ENCODE data around the gene ORMDL3. TPM values are rescaled to one million over a fixed set of nuclear protein-coding genes. Genes with fewer than 3 reads are reported as not detected.
"Not testable (repeated sequence)": the region's sequence is repeated elsewhere in the genome, so short reads cannot be mapped to it uniquely, and the experiment has no call there.

The ORMDL3 gene
- total and polyA plus RNA-seq, 4 donors: 44.2 to 74.0 (median 47.7) TPM

DNA sequence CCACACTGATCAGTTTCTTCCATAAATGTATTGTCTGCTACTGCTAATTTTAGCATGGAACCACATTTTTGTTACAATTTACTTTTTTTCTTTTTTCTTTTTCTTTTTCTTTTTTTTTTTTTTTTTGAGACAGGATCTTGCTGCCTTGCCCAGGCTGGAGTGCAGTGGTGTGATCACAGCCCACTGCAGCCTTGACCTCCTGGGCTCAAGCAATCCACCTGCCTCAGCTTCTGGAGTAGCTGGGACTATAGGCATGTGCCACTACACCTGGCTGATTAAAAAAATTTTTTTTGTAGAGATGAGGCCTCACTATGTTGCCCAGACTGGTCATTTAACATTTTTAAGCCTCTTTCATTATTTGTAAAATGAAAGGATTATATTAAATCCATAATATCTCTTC lies 40.3 kb downstream of the ORMDL3 start:
- intact Hi-C loops (cut with DNase I): no loop called here
- Histone ChIP-seq H3K27me3 (ENCODE audit: control insufficient read depth in 1 of 2, insufficient read depth in 2 of 2, low read length in 1 of 2) (no peaks in the 10 kb centered on the region), H3K36me3 (ENCODE audit: control insufficient read depth in 1 of 2, insufficient read depth in 2 of 2, low read length in 1 of 2) (no peaks in the 10 kb centered on the region), H3K9me3 (ENCODE audit: control insufficient read depth, low read length) (peaks cover 3% of the 10 kb centered on the region), H3K4me3 (ENCODE audit: low read length in 2 of 2) (no peak overlapping the region), H3K4me1 (ENCODE audit: control insufficient read depth in 1 of 2, insufficient read depth in 2 of 2, low read length in 2 of 2) (no peaks in the 10 kb centered on the region), H3K27ac (ENCODE audit: low read depth in 1 of 2, low read length in 2 of 2) (no peak overlapping the region)
- ATAC-seq (ENCODE audit: low FRiP score) (no peak), DNase-seq (no peak)

DNA sequence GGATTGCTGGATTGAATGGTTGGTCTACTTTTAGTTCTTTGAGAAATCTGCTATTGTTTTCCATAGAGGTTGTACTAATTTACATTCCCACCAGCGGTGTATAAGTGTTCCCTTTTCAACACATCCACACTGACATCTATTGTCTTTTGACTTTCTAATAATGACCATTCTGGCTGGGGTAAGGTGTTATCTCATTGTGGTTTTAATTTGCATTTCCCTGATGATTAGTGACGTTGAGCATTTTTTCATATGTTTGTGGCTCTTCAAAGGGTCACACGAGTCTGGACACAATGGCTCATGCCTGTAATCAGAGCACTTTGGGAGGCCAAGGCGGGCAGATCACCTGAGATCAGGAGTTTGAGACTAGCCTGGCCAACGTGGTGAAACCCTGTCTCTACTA lies 41.3 kb downstream of the ORMDL3 start:
- H3K27ac ChIP-seq (ENCODE audit: low read depth in 1 of 2, low read length in 2 of 2); DNase-seq; H3K36me3 ChIP-seq (ENCODE audit: control insufficient read depth in 1 of 2, insufficient read depth in 2 of 2, low read length in 1 of 2); ATAC-seq (ENCODE audit: low FRiP score); H3K4me1 ChIP-seq (ENCODE audit: control insufficient read depth in 1 of 2, insufficient read depth in 2 of 2, low read length in 2 of 2); H3K4me3 ChIP-seq (ENCODE audit: low read length in 2 of 2); H3K27me3 ChIP-seq (ENCODE audit: control insufficient read depth in 1 of 2, insufficient read depth in 2 of 2, low read length in 1 of 2); intact Hi-C loops (cut with DNase I); H3K9me3 ChIP-seq (ENCODE audit: control insufficient read depth, low read length): not testable (repeated sequence)
- WGBS, 2 donors: 71 to 77% methylated on average over 5 of the region's 5 CpGs

DNA sequence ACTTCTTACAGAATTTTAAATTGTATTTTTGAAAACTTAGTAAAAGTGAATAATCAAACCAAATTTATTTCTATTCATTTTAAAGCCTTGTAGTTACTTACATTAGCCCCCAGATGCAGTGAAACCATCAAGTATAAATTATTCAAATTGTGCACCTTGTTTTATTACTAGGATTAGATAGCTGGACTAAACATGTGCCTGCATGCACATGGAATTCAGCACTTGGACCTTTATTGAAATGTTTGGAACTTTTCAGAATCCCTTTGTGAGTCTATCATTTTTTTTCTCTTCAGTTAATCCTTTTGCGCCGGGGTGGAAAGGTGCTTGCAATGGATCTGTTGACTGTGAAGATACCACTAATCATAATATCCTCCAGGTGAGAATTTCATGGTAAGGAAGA lies 54.6 kb downstream of the ORMDL3 start:
- H3K36me3 ChIP-seq (ENCODE audit: control insufficient read depth in 1 of 2, insufficient read depth in 2 of 2, low read length in 1 of 2): no peaks in the 10 kb centered on the region
- ATAC-seq (ENCODE audit: low FRiP score) (no peak), DNase-seq (no peak)
- H3K4me1 ChIP-seq (ENCODE audit: control insufficient read depth in 1 of 2, insufficient read depth in 2 of 2, low read length in 2 of 2): no peaks in the 10 kb centered on the region
- H3K27me3 ChIP-seq (ENCODE audit: control insufficient read depth in 1 of 2, insufficient read depth in 2 of 2, low read length in 1 of 2): no peaks in the 10 kb centered on the region
- H3K4me3 ChIP-seq (ENCODE audit: low read length in 2 of 2): no peak overlapping the region
- WGBS, 2 donors: 80 to 87% methylated on average over 2 of the region's 2 CpGs
- H3K27ac ChIP-seq (ENCODE audit: low read depth in 1 of 2, low read length in 2 of 2): no peak overlapping the region
- intact Hi-C loops (cut with DNase I): loop anchor here (10.0 kb wide), 2 partner anchors 102 to 112 kb away; partner anchors contain the start of gene PSMD3 (in 1 of the 2)
- no peaks in the 10 kb centered on the region for H3K9me3 ChIP-seq (ENCODE audit: control insufficient read depth, low read length)

DNA sequence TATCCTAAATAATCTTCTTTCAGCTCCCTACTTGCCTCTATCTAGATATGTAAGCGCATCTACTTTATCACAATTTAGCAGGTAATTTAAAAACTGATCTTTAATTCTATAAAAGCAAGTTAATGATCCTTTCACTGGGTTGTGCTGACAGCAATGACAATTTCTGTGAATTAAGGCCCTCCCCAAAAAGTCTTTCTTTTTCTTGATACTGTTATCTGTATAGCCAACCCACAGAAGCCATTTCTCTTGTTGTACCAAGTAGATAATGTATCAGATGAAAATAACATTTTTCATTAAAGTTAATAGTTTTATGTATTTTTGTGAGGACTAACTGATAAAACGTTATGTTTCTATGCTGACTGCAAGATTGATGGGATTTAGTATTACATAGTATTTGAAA lies 55.6 kb downstream of the ORMDL3 start:
- H3K27me3 ChIP-seq (ENCODE audit: control insufficient read depth in 1 of 2, insufficient read depth in 2 of 2, low read length in 1 of 2): no peaks in the 10 kb centered on the region
- DNase-seq (no peak), ATAC-seq (ENCODE audit: low FRiP score) (no peak)
- no peak overlapping the region for H3K4me3 ChIP-seq (ENCODE audit: low read length in 2 of 2)
- H3K9me3 ChIP-seq (ENCODE audit: control insufficient read depth, low read length): no peaks in the 10 kb centered on the region
- intact Hi-C loops (cut with DNase I): loop anchor here (10.0 kb wide), 2 partner anchors 103 to 113 kb away; partner anchors contain the start of gene PSMD3 (in 1 of the 2)
- H3K4me1 ChIP-seq (ENCODE audit: control insufficient read depth in 1 of 2, insufficient read depth in 2 of 2, low read length in 2 of 2): no peaks in the 10 kb centered on the region
- no peaks in the 10 kb centered on the region for H3K36me3 ChIP-seq (ENCODE audit: control insufficient read depth in 1 of 2, insufficient read depth in 2 of 2, low read length in 1 of 2)
- 63 to 74% methylated on average over 2 of the region's 2 CpGs for WGBS, 2 donors
- no peak overlapping the region for H3K27ac ChIP-seq (ENCODE audit: low read depth in 1 of 2, low read length in 2 of 2)

Other genes with a start within 250 kb of the ORMDL3 start
- 10 to 100 TPM; 21.9 to 22.0 TPM for gene PGAP3, start 239.5 kb downstream of the ORMDL3 start, total RNA-seq
- 10 to 100 TPM; 13.3 to 25.5 TPM for gene PGAP3, start 239.5 kb downstream of the ORMDL3 start, polyA plus RNA-seq
- gene ERBB2, start 227.5 kb downstream of the ORMDL3 start, total RNA-seq: 10 to 100 TPM; 73.0 to 74.0 TPM
- gene ERBB2, start 227.5 kb downstream of the ORMDL3 start, polyA plus RNA-seq: 10 to 100 TPM; 22.7 to 45.3 TPM
- gene MIEN1, start 197.1 kb downstream of the ORMDL3 start, total RNA-seq: 10 to 100 TPM; 21.6 to 28.2 TPM
- 10 to 100 TPM; 63.9 to 82.4 TPM for gene MIEN1, start 197.1 kb downstream of the ORMDL3 start, polyA plus RNA-seq
- 1 to 10 TPM in 1 of 2 donors, under 1 TPM in 1; 0.42 to 1.6 TPM for gene GRB7, start 189.7 kb downstream of the ORMDL3 start, total RNA-seq
- under 1 TPM; 0.23 to 0.75 TPM for gene GRB7, start 189.7 kb downstream of the ORMDL3 start, polyA plus RNA-seq
- gene IKZF3, start 63.3 kb downstream of the ORMDL3 start, total RNA-seq: 1 to 10 TPM; 1.7 to 2.8 TPM
- under 1 TPM; 0.03 to 0.75 TPM for gene IKZF3, start 63.3 kb downstream of the ORMDL3 start, polyA plus RNA-seq
- gene ZPBP2, start 59.4 kb downstream of the ORMDL3 start, total RNA-seq: not detected
- gene ZPBP2, start 59.4 kb downstream of the ORMDL3 start, polyA plus RNA-seq: not detected
- 10 to 100 TPM in 1 of 2 donors, 1 to 10 TPM in 1; 9.7 to 14.5 TPM for gene GSDMB, start 9.0 kb downstream of the ORMDL3 start, total RNA-seq
- gene GSDMB, start 9.0 kb downstream of the ORMDL3 start, polyA plus RNA-seq: 10 to 100 TPM; 16.7 to 30.1 TPM
- gene LRRC3C, start 131 bp upstream of the ORMDL3 start, total RNA-seq: not detected
- gene LRRC3C, start 131 bp upstream of the ORMDL3 start, polyA plus RNA-seq: not detected
- gene GSDMA, start 35.4 kb upstream of the ORMDL3 start, total RNA-seq: 1 to 10 TPM; 1.2 to 6.2 TPM
- gene GSDMA, start 35.4 kb upstream of the ORMDL3 start, polyA plus RNA-seq: under 1 TPM in 1 of 2 donors, not detected in 1; 0.28 TPM
- 10 to 100 TPM; 60.5 to 60.9 TPM for gene PSMD3, start 53.2 kb upstream of the ORMDL3 start, total RNA-seq
- gene PSMD3, start 53.2 kb upstream of the ORMDL3 start, polyA plus RNA-seq: 10 to 100 TPM; 27.0 to 59.3 TPM
- 1 to 10 TPM in 1 of 2 donors, under 1 TPM in 1; 0.39 to 5.4 TPM for gene CSF3, start 87.8 kb upstream of the ORMDL3 start, total RNA-seq
- gene CSF3, start 87.8 kb upstream of the ORMDL3 start, polyA plus RNA-seq: 1 to 10 TPM in 1 of 2 donors, not detected in 1; 2.7 TPM
- gene MED24, start 126.8 kb upstream of the ORMDL3 start, total RNA-seq: 10 to 100 TPM; 60.8 to 70.9 TPM
- gene MED24, start 126.8 kb upstream of the ORMDL3 start, polyA plus RNA-seq: 10 to 100 TPM; 20.7 to 66.5 TPM
- gene THRA, start 135.4 kb upstream of the ORMDL3 start, total RNA-seq: 10 to 100 TPM; 53.7 to 62.3 TPM
- 10 to 100 TPM; 38.9 to 52.1 TPM for gene THRA, start 135.4 kb upstream of the ORMDL3 start, polyA plus RNA-seq
- 10 to 100 TPM; 18.4 to 53.6 TPM for gene NR1D1, start 173.0 kb upstream of the ORMDL3 start, total RNA-seq
- gene NR1D1, start 173.0 kb upstream of the ORMDL3 start, polyA plus RNA-seq: 10 to 100 TPM in 1 of 2 donors, 1 to 10 TPM in 1; 8.6 to 28.5 TPM
- gene MSL1, start 194.4 kb upstream of the ORMDL3 start, total RNA-seq: 100 to 1,000 TPM in 1 of 2 donors, 10 to 100 TPM in 1; 81.0 to 100 TPM
- 100 to 1,000 TPM in 1 of 2 donors, 10 to 100 TPM in 1; 21.2 to 171 TPM for gene MSL1, start 194.4 kb upstream of the ORMDL3 start, polyA plus RNA-seq
- 100 to 1,000 TPM; 115 to 116 TPM for gene CASC3, start 212.9 kb upstream of the ORMDL3 start, total RNA-seq
- gene CASC3, start 212.9 kb upstream of the ORMDL3 start, polyA plus RNA-seq: 10 to 100 TPM; 68.3 to 94.7 TPM
- 10 to 100 TPM; 13.9 to 16.6 TPM for gene RAPGEFL1, start 249.9 kb upstream of the ORMDL3 start, total RNA-seq
- 1 to 10 TPM; 6.4 to 8.5 TPM for gene RAPGEFL1, start 249.9 kb upstream of the ORMDL3 start, polyA plus RNA-seq